HG02763 (cell line): ENCODE results near the gene GIMAP8.
"Not testable (repeated sequence)": the region's sequence is repeated elsewhere in the genome, so short reads cannot be mapped to it uniquely, and the experiment has no call there.

Experiments
- ATAC-seq: cut with Tn5 transposase; IDR thresholded peaks from one replicate; pipeline ENCODE4 v1.9.1; 2021; ENCODE audit warnings: mild to moderate bottlenecking, moderate library complexity; ENCODE audit not compliant: unreplicated experiment

GIMAP8 gene

GRCh38 chr7:150434240-150434639 is 16.2 kb upstream of the GIMAP8 start:
- ATAC-seq = no peak

- no peak for ATAC-seq
These were observed 15.4 kb upstream of the GIMAP8 start for GRCh38 chr7:150435047-150435389.

GRCh38 chr7:150435390-150436073 is 14.9 kb upstream of the GIMAP8 start:
- ATAC-seq = peak; percentile 95

- ATAC-seq = no peak
These were observed 10.5 kb upstream of the GIMAP8 start for GRCh38 chr7:150439967-150440366.

GRCh38 chr7:150441524-150441923 is 8.9 kb upstream of the GIMAP8 start:
- no peak for ATAC-seq

- no peak for ATAC-seq
These were observed 7.6 kb upstream of the GIMAP8 start for GRCh38 chr7:150442811-150443210.

- no peak for ATAC-seq
These were observed 6.5 kb upstream of the GIMAP8 start for GRCh38 chr7:150443793-150444540.

- no peak for ATAC-seq
These were observed 5.6 kb upstream of the GIMAP8 start for GRCh38 chr7:150444674-150445365.

- ATAC-seq = no peak
These were observed 4.0 kb upstream of the GIMAP8 start for GRCh38 chr7:150446288-150446938.

GRCh38 chr7:150447966-150448788 is 2.3 kb upstream of the GIMAP8 start:
- ATAC-seq = no peak

- ATAC-seq = no peak
These were observed 1.7 kb upstream of the GIMAP8 start for GRCh38 chr7:150448789-150449147.

- ATAC-seq = no peak
These were observed 1.1 kb upstream of the GIMAP8 start for GRCh38 chr7:150449206-150449952.

GRCh38 chr7:150451097-150451793 is 815 bp downstream of the GIMAP8 start:
- peak; percentile 36 for ATAC-seq

GRCh38 chr7:150451833-150452461 is 1.5 kb downstream of the GIMAP8 start:
- ATAC-seq = no peak

- ATAC-seq = no peak
These were observed 2.8 kb downstream of the GIMAP8 start for GRCh38 chr7:150453181-150453580.

- no peak for ATAC-seq
These were observed 3.5 kb downstream of the GIMAP8 start for GRCh38 chr7:150453892-150454291.

- not testable (repeated sequence) for ATAC-seq
These were observed 6.6 kb downstream of the GIMAP8 start for GRCh38 chr7:150457064-150457463.

- ATAC-seq = no peak
These were observed 7.8 kb downstream of the GIMAP8 start for GRCh38 chr7:150458235-150458634.

- ATAC-seq = no peak
These were observed 8.3 kb downstream of the GIMAP8 start for GRCh38 chr7:150458756-150459155.
